Fibroblast of skin of right biceps (primary cell): Measurements from ENCODE around the gene ATG2A.
"Not testable (repeated sequence)": the region's sequence is repeated elsewhere in the genome, so short reads cannot be mapped to it uniquely, and the experiment has no call there.

Experiments used
- DNase-seq: peaks from one replicate; pipeline ENCODE4 v3.0.0-alpha.2; 2013

ATG2A gene

GRCh38 chr11:64851831-64852351, 65.1 kb downstream of the ATG2A start:
- DNase-seq: no peak

- DNase-seq: no peak
These were observed 65.9 kb downstream of the ATG2A start for GRCh38 chr11:64850979-64851567.

- DNase-seq: peak; percentile 22
These were observed 67.2 kb downstream of the ATG2A start for GRCh38 chr11:64849598-64850356.

DNA sequence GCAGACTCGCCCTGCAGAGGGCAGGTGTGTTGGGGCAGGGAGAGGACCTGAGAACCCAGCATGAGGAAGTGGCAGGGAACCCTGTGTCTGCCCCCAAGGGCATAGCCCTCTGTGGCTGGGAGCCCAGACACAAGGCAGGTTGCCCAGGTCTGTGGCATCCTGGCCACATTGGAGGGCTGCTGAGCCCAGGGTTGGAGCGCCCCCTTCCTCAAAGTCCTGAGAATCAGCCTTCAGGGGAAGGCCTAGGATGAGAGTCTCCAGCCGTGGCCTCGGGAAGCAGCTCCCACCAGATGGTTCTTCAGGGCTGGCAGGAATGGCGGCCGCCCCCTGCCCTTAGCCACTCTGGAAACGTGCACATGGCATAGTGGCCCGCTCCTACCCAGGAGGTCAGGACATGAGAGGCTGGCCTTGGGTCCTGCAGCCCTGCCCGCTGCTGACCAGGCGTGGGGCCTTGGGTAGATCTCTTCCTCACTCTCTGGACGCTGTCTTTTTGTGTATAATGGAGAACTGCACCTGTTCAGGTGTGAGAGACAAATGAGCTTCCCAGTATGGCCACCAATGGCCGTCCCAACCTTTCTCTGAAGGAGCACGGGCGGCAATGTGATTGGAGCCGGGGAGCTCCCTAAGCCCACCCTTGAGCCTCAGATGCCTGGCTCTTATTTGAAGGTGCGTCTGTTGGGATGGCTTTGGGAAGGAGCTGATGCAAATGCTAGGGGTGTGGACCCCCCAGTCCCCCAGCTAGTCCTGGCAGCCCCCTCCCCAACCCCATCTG, 68.0 kb downstream of the ATG2A start:
- DNase-seq: no peak

DNA sequence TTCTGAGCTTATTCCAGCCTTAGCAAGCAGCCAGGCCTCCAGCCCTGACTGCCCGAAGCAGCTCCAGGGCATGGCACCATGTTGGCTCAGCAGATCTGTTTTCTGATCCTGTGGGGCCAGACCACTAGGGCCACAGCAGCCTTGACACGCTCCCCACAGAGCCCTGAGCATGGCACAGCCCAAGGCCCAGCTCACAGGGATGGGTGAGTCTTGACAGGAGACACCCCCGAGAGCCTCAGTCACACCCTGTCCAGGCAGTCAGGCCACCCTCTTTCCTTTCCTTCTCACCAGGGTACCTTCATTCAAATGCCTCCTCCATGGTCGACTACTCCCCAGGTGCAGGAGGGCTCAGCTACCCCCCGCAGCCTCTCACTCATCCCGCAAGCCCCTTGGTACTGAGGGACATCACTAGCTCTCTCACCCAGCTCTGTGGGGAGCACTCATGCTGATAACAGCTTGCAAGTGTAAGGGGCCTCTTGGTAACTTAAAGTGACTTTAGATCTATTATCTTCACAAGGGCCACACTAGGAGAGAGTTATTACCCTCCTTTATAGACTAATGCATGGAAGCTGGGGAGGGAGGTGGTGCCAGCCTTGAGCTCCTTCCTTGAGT, 68.7 kb downstream of the ATG2A start:
- no peak for DNase-seq

GRCh38 chr11:64846998-64847666, 69.9 kb downstream of the ATG2A start:
- peak; percentile 87 for DNase-seq

- not testable (repeated sequence) for DNase-seq
These were observed 71.3 kb downstream of the ATG2A start for GRCh38 chr11:64845776-64846129.

DNA sequence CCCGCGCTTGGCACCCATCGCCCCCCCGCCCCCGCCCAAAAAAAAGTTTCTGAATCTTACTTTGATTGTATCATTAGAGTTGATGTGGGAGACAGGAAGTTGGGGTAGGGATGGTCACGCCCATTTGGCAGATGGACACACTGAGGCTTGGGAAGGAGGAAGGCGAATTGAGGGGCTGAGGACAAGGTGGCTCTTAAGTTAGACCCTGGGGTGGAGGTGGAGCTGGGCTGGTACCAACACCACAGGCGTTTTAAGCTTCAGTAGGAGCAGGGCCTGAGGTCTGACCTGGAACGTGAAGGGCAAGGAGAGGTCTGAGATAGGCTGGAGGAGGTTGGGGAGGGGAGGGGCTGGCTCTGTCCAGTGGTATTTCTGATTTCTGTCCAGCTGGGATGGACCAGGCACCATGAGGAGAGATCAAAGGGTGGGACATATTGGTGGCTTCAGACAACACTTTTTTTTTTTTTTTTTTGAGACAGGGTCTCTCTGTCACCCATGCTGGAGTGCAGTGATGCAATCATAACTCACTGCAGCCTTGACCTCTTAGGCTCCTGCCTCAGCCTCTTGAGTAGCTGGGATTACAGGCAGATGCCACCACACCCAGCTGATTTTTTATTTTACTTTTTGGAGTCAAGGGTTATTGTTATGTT, 71.8 kb downstream of the ATG2A start:
- no peak for DNase-seq
